Ishikawa (cell line): ENCODE results near the gene C11orf16.
A peak's percentile ranks its signal among the peaks of the same experiment; 100 is the strongest.

Source experiments
- CEBPB ChIP-seq: IDR thresholded peaks from 2 replicates; pipeline ENCODE4 v1.6.1; 2012
- CREB1 ChIP-seq: IDR thresholded peaks from 2 replicates; pipeline ENCODE4 v1.6.1; 2012; ENCODE audit warnings: low read depth
- EGR1 ChIP-seq: IDR thresholded peaks from 2 replicates; pipeline ENCODE4 v1.6.1; 2012
- EP300 ChIP-seq: IDR thresholded peaks from 2 replicates; pipeline ENCODE4 v1.6.1; 2012; ENCODE audit warnings: borderline replicate concordance
- FOXM1 ChIP-seq: IDR thresholded peaks from 2 replicates; pipeline ENCODE4 v1.6.1; 2012; ENCODE audit warnings: low read depth, borderline replicate concordance
- MAX ChIP-seq: IDR thresholded peaks from 2 replicates; pipeline ENCODE4 v1.6.1; 2012
- NFIC ChIP-seq: IDR thresholded peaks from 2 replicates; pipeline ENCODE4 v1.6.1; 2012
- RAD21 ChIP-seq: IDR thresholded peaks from 2 replicates; pipeline ENCODE4 v1.6.1; 2012; ENCODE audit warnings: low read depth
- REST ChIP-seq: IDR thresholded peaks from 2 replicates; pipeline ENCODE4 v1.6.1; 2012; ENCODE audit warnings: low read depth, mild to moderate bottlenecking
- TAF1 ChIP-seq: IDR thresholded peaks from 2 replicates; pipeline ENCODE4 v1.6.1; 2012; ENCODE audit warnings: low read depth, mild to moderate bottlenecking
- TCF12 ChIP-seq: IDR thresholded peaks from 2 replicates; pipeline ENCODE4 v1.6.1; 2012; ENCODE audit warnings: low read depth
- TEAD4 ChIP-seq: IDR thresholded peaks from 2 replicates; pipeline ENCODE4 v1.6.1; 2012
- USF1 ChIP-seq: IDR thresholded peaks from 2 replicates; pipeline ENCODE4 v1.6.1; 2012
- YY1 ChIP-seq: IDR thresholded peaks from 2 replicates; pipeline ENCODE4 v1.6.1; 2012; ENCODE audit warnings: low read depth
- ZBTB7A ChIP-seq: IDR thresholded peaks from 2 replicates; pipeline ENCODE4 v1.6.1; 2012; ENCODE audit warnings: low read depth

Gene C11orf16

GRCh38 chr11:8914661-8915018 is 18.1 kb downstream of the C11orf16 start:
- no peak for TF ChIP-seq FOXM1
- TF ChIP-seq ZBTB7A: no peak
- no peak for TF ChIP-seq TCF12
- TF ChIP-seq CEBPB: no peak
- TF ChIP-seq REST: no peak
- no peak for TF ChIP-seq RAD21

GRCh38 chr11:8913961-8914660 is 18.6 kb downstream of the C11orf16 start:
- TF ChIP-seq TEAD4 (no peak), RAD21 (peak; percentile 84)

- no peak for TF ChIP-seq REST
- TF ChIP-seq USF1: no peak
- peak; percentile 96 for TF ChIP-seq ZBTB7A
- no peak for TF ChIP-seq CREB1
- TF ChIP-seq YY1: no peak
- TF ChIP-seq RAD21: no peak
- no peak for TF ChIP-seq FOXM1
- no peak for TF ChIP-seq TEAD4
- TF ChIP-seq MAX: peak; percentile 45; the same call in 1 of the 2 replicates
- no peak for TF ChIP-seq CEBPB
- no peak for TF ChIP-seq NFIC
- TF ChIP-seq EGR1: no peak
- no peak for TF ChIP-seq TCF12
- peak; percentile 60 for TF ChIP-seq TAF1
- no peak for TF ChIP-seq EP300
Observed at GRCh38 chr11:8911029-8911823, 21.5 kb downstream of the C11orf16 start, which contains the start of gene AKIP1. Gene AKIP1 (plus strand): TSS chr11:8911189. CDS start chr11:8911450, 261 bp downstream.

- TF ChIP-seq YY1 (no peak), MAX (no peak), NFIC (no peak), TCF12 (no peak)
Observed at GRCh38 chr11:8910649-8911026, 22.1 kb downstream of the C11orf16 start.

- TF ChIP-seq REST: no peak
- no peak for TF ChIP-seq CREB1
- no peak for TF ChIP-seq TEAD4
- no peak for TF ChIP-seq RAD21
- TF ChIP-seq FOXM1: no peak
- no peak for TF ChIP-seq CEBPB
- TF ChIP-seq YY1: no peak
- no peak for TF ChIP-seq NFIC
- no peak for TF ChIP-seq EP300
- TF ChIP-seq TAF1: no peak
- no peak for TF ChIP-seq ZBTB7A
- TF ChIP-seq USF1: no peak
Observed at GRCh38 chr11:8908099-8908498, 24.6 kb downstream of the C11orf16 start.
